WTC11 (cell line): ENCODE results near the gene UIMC1.

ENCODE experiments used
- TF ChIP-seq, protein P1 (sequence below): sonication (generic); formaldehyde crosslinking; IDR thresholded peaks from 2 replicates; pipeline ENCODE4 v1.8.0; 2022; ENCODE audit warnings: mild to moderate bottlenecking, missing genetic modification reagents
- TF ChIP-seq, protein P2 (sequence below): fragments of 200-600 bp; IDR thresholded peaks from 2 replicates; pipeline ENCODE4 v1.8.0; 2022; ENCODE audit warnings: antibody characterized with exemption
- TF ChIP-seq, protein P3 (sequence below): sonication (generic); formaldehyde crosslinking; conservative IDR thresholded peaks from 2 replicates; pipeline ENCODE4 v1.8.1; 2023; ENCODE audit warnings: mild to moderate bottlenecking, low read depth, missing genetic modification reagents, moderate library complexity

DNA sequence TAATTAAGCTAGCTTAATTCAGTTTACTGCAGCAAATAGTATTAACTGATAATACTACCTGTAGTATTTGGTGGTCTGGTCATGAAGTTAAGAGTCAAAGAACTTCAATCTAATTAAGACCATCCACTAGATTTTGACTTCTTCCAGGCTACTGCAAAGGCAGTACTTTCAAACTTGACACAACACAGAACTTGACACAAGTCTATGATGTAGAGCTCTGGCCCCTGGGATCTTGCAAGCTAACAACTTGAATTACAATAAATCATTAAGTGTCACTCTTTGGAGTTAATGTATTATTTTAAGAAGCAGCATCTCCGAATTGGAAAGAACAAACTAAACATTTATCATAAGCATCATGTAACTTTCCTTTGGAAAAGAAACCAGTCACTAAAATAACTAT, 40.9 kb downstream of the UIMC1 start:
- TF ChIP-seq, protein P1, sequence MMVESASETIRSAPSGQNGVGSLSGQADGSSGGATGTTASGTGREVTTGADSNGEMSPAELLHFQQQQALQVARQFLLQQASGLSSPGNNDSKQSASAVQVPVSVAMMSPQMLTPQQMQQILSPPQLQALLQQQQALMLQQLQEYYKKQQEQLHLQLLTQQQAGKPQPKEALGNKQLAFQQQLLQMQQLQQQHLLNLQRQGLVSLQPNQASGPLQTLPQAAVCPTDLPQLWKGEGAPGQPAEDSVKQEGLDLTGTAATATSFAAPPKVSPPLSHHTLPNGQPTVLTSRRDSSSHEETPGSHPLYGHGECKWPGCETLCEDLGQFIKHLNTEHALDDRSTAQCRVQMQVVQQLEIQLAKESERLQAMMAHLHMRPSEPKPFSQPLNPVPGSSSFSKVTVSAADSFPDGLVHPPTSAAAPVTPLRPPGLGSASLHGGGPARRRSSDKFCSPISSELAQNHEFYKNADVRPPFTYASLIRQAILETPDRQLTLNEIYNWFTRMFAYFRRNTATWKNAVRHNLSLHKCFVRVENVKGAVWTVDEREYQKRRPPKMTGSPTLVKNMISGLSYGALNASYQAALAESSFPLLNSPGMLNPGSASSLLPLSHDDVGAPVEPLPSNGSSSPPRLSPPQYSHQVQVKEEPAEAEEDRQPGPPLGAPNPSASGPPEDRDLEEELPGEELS (CRISPR knock-in tag): no peak
- TF ChIP-seq, protein P2, sequence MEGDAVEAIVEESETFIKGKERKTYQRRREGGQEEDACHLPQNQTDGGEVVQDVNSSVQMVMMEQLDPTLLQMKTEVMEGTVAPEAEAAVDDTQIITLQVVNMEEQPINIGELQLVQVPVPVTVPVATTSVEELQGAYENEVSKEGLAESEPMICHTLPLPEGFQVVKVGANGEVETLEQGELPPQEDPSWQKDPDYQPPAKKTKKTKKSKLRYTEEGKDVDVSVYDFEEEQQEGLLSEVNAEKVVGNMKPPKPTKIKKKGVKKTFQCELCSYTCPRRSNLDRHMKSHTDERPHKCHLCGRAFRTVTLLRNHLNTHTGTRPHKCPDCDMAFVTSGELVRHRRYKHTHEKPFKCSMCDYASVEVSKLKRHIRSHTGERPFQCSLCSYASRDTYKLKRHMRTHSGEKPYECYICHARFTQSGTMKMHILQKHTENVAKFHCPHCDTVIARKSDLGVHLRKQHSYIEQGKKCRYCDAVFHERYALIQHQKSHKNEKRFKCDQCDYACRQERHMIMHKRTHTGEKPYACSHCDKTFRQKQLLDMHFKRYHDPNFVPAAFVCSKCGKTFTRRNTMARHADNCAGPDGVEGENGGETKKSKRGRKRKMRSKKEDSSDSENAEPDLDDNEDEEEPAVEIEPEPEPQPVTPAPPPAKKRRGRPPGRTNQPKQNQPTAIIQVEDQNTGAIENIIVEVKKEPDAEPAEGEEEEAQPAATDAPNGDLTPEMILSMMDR: no peak
- TF ChIP-seq, protein P3, sequence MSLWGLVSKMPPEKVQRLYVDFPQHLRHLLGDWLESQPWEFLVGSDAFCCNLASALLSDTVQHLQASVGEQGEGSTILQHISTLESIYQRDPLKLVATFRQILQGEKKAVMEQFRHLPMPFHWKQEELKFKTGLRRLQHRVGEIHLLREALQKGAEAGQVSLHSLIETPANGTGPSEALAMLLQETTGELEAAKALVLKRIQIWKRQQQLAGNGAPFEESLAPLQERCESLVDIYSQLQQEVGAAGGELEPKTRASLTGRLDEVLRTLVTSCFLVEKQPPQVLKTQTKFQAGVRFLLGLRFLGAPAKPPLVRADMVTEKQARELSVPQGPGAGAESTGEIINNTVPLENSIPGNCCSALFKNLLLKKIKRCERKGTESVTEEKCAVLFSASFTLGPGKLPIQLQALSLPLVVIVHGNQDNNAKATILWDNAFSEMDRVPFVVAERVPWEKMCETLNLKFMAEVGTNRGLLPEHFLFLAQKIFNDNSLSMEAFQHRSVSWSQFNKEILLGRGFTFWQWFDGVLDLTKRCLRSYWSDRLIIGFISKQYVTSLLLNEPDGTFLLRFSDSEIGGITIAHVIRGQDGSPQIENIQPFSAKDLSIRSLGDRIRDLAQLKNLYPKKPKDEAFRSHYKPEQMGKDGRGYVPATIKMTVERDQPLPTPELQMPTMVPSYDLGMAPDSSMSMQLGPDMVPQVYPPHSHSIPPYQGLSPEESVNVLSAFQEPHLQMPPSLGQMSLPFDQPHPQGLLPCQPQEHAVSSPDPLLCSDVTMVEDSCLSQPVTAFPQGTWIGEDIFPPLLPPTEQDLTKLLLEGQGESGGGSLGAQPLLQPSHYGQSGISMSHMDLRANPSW (CRISPR knock-in tag): no peak
